OCI-LY3 (cell line): Measurements from ENCODE around the gene FAM219B.

Experiments used
- EZH2phosphoT487 ChIP-seq: fragments of 200-600 bp; shearing (Covaris generic); IDR thresholded peaks from 2 replicates; pipeline ENCODE4 v1.6.1; 2018; ENCODE audit warnings: antibody characterized with exemption, mixed run types, low read depth
- TF ChIP-seq, protein P1 (sequence below): fragments of 200-600, 300-600 bp; sonication (generic); IDR thresholded peaks from 2 replicates; pipeline ENCODE4 v1.5.1; 2014; ENCODE audit warnings: antibody characterized with exemption, low read length, low read depth

GRCh38 chr15:74854453-74855022 is 52.1 kb downstream of the FAM219B start:
- TF ChIP-seq, protein P1, sequence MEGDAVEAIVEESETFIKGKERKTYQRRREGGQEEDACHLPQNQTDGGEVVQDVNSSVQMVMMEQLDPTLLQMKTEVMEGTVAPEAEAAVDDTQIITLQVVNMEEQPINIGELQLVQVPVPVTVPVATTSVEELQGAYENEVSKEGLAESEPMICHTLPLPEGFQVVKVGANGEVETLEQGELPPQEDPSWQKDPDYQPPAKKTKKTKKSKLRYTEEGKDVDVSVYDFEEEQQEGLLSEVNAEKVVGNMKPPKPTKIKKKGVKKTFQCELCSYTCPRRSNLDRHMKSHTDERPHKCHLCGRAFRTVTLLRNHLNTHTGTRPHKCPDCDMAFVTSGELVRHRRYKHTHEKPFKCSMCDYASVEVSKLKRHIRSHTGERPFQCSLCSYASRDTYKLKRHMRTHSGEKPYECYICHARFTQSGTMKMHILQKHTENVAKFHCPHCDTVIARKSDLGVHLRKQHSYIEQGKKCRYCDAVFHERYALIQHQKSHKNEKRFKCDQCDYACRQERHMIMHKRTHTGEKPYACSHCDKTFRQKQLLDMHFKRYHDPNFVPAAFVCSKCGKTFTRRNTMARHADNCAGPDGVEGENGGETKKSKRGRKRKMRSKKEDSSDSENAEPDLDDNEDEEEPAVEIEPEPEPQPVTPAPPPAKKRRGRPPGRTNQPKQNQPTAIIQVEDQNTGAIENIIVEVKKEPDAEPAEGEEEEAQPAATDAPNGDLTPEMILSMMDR: no peak
- TF ChIP-seq EZH2phosphoT487: no peak
